ENCODE data around the gene GSTA2.
"Not testable (repeated sequence)": the region's sequence is repeated elsewhere in the genome, so short reads cannot be mapped to it uniquely, and the experiment has no call there.

The GSTA2 gene

GRCh38 chr6:52760105-52760765 lies 3.0 kb downstream of the GSTA2 start:
- H3K36me3 ChIP-seq = no peaks in the 10 kb centered on the region
- H4K20me1 ChIP-seq = no peaks in the 10 kb centered on the region
- H3K9ac ChIP-seq = no peak overlapping the region
- TF ChIP-seq Cebpa-rat (IDR thresholded peaks at IDR 0.05) = no peak
- no peaks in the 10 kb centered on the region for H3K4me1 ChIP-seq
- no peaks in the 10 kb centered on the region for H3K27me3 ChIP-seq
- no peak overlapping the region for H3K4me2 ChIP-seq
- no peaks in the 10 kb centered on the region for H3K9me3 ChIP-seq
- H3K4me3 ChIP-seq = no peak overlapping the region
- no peak overlapping the region for H3K27ac ChIP-seq

DNA sequence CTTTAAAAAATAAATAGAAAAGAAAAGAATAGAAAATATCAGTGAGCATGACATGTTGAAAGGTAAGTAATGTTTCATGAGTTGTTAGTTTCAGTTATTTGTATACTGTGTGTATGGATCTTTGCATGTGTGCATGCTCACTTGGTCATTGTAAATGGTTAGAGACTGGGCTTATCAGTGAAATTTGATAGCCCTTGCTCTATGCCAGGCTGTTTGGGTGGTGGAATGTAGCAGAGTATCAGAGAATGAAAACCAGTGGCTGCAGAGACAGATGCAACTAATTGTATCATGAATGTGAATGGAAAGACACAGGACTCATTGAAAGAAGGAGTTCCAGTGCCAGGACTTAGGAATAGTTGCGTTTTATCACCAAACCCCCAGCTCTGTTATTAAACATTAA lies 4.2 kb downstream of the GSTA2 start:
- H3K27me3 ChIP-seq = no peaks in the 10 kb centered on the region
- TF ChIP-seq Cebpa-rat (IDR thresholded peaks at IDR 0.05) = no peak

DNA sequence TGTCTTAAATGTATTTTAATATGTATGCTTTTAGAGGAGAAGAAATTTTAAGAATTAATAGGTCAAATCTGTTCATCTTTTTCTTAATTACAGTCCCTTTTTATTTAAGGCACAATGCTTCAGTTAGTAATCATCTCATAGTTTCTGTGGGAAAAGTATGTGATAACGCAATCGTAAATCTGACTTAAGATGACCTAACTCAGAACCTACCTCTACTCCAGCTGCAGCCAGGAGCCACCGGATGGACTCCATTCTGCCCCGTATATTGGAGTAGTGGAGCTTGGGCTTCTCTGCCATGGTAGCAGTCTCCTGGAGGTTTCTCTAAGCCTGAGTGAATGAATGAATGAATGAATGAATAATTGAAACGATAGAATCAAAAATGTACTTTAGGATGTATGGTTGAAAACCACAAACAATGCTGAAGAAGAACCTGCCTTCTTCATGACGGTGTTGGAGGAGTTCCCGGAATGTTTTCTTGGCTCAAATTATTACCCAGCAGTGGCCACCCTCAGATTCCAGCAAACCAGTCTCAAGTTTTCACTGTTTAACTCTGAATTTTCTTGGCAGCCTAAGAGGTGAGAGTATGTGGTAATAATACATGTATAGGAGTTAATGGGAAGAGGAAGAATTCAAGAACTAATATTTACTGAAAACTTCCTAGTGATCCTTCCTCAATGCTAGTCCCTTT lies 5.5 kb downstream of the GSTA2 start:
- not testable (repeated sequence) for H3K27me3 ChIP-seq

More for the DNA sequence above, 4.2 kb downstream of the GSTA2 start:
- H3K36me3 ChIP-seq = no peaks in the 10 kb centered on the region
- H4K20me1 ChIP-seq = no peaks in the 10 kb centered on the region
- H3K9me3 ChIP-seq = no peaks in the 10 kb centered on the region
- H3K27ac ChIP-seq = no peak overlapping the region
- no peak overlapping the region for H3K9ac ChIP-seq
- no peak overlapping the region for H3K4me2 ChIP-seq
- no peaks in the 10 kb centered on the region for H3K4me1 ChIP-seq
- H3K4me3 ChIP-seq = no peak overlapping the region

GRCh38 chr6:52754443-52754842 lies 8.8 kb downstream of the GSTA2 start:
- H3K27me3 ChIP-seq = no peaks in the 10 kb centered on the region
- H3K9me3 ChIP-seq = peaks cover 11% of the 10 kb centered on the region
- H4K20me1 ChIP-seq = no peaks in the 10 kb centered on the region
- H3K27ac ChIP-seq = no peak overlapping the region
- H3K9ac ChIP-seq = no peak overlapping the region
- H3K36me3 ChIP-seq = no peaks in the 10 kb centered on the region
- no peak overlapping the region for H3K4me2 ChIP-seq
- no peak overlapping the region for H3K4me3 ChIP-seq
- no peak for TF ChIP-seq Cebpa-rat (IDR thresholded peaks at IDR 0.05)
- no peaks in the 10 kb centered on the region for H3K4me1 ChIP-seq

More for the DNA sequence above, 5.5 kb downstream of the GSTA2 start:
- not testable (repeated sequence) for H3K9ac ChIP-seq, H3K4me3 ChIP-seq, H3K4me2 ChIP-seq, H3K27ac ChIP-seq, H3K4me1 ChIP-seq, H3K9me3 ChIP-seq, H3K36me3 ChIP-seq, H4K20me1 ChIP-seq

DNA sequence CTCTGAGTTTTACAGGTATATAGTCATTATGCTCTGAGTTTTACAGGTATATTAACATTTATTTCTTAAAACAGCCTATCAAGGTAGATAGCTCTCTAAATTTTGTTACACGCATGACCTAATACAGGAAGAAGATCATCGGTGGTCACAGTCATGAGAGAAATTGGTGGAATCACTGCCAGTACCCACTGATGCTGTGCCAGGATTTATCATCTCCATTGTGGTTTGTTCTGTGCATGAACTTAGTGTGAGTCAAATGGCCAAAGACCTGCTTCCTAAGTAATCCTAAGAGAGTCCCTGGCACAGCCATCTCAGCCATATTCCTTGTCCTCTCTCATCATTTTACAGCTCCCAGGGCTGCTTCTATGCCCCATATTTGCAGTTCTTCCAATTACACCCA lies 10.1 kb downstream of the GSTA2 start:
- peaks cover 11% of the 10 kb centered on the region for H3K9me3 ChIP-seq
- H3K4me2 ChIP-seq, H3K27ac ChIP-seq, H3K4me3 ChIP-seq, H4K20me1 ChIP-seq, H3K36me3 ChIP-seq, H3K4me1 ChIP-seq, H3K9ac ChIP-seq, H3K27me3 ChIP-seq: not testable (repeated sequence)

GRCh38 chr6:52752310-52752709 lies 11.0 kb downstream of the GSTA2 start:
- no peaks in the 10 kb centered on the region for H3K36me3 ChIP-seq
- no peaks in the 10 kb centered on the region for H4K20me1 ChIP-seq
- H3K27ac ChIP-seq = no peak overlapping the region
- no peaks in the 10 kb centered on the region for H3K27me3 ChIP-seq
- H3K9ac ChIP-seq = no peak overlapping the region
- no peak overlapping the region for H3K4me3 ChIP-seq
- H3K4me1 ChIP-seq = no peaks in the 10 kb centered on the region
- TF ChIP-seq Cebpa-rat (IDR thresholded peaks at IDR 0.05) = no peak
- peaks cover 11% of the 10 kb centered on the region for H3K9me3 ChIP-seq
- H3K4me2 ChIP-seq = no peak overlapping the region

DNA sequence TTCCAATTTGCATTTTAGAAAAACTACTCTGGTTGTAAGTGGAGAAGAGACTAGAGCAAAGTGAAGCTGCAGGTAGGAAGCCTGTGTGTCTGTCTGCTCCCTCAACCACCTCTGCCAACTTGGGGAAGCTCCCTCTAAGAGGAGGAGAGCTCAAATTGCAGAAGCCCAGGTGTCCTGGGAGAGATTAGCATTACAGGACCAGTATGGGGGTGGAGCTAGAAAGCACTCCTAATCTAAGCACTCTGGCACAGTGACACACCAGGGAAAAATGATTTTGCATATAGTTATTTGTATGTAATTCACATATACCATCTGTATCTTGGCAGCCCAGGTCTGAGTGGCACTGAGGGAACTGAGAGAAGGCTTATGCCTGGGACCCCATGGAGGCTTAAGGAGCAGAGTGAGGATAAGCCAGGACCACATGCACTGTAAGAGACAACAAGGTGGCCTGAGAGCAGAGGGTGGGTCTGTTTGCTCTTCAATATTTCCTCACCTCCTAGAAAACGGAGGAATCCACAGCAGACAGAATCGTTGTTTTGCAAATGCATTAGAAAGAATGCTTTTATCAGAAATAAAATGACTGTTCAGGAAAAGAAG lies 13.6 kb downstream of the GSTA2 start:
- Histone ChIP-seq H3K27ac (no peak overlapping the region), H3K36me3 (no peaks in the 10 kb centered on the region), H3K9me3 (peaks cover 11% of the 10 kb centered on the region), H3K27me3 (no peaks in the 10 kb centered on the region), H3K4me2 (no peak overlapping the region), H3K9ac (no peak overlapping the region), H3K4me1 (no peaks in the 10 kb centered on the region), H4K20me1 (no peaks in the 10 kb centered on the region), H3K4me3 (no peak overlapping the region)
- no peak for TF ChIP-seq Cebpa-rat (IDR thresholded peaks at IDR 0.05)

- H3K4me2 ChIP-seq, H3K36me3 ChIP-seq, H3K9ac ChIP-seq, H3K27ac ChIP-seq, H4K20me1 ChIP-seq, H3K27me3 ChIP-seq, H3K4me3 ChIP-seq, H3K4me1 ChIP-seq: not testable (repeated sequence)
- H3K9me3 ChIP-seq = peaks cover 11% of the 10 kb centered on the region
These were observed 16.0 kb downstream of the GSTA2 start for GRCh38 chr6:52747301-52747700.

DNA sequence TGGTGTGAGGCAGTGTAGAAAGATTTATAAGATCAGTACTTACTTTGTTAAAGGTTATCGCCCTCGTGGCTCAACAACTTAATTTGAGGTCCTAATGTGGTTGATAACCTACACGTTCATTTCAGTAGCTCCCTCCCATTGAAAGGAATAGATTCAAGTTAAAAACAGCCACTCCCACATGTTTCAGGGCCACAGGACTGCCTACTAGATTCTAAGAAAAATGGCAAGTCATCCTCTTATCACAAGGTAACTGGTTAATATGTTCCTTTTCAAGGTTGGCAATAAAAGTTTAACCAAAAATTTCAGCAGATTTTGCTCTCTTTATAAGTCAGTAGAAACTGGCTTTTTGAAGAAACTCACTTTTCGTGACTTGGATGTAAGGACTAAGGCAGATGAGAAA lies 17.1 kb downstream of the GSTA2 start:
- Histone ChIP-seq H3K9me3 (peaks cover 9% of the 10 kb centered on the region), H3K27ac (no peak overlapping the region), H3K9ac (no peak overlapping the region), H3K36me3 (no peaks in the 10 kb centered on the region), H3K4me3 (no peak overlapping the region), H3K4me1 (no peaks in the 10 kb centered on the region), H4K20me1 (no peaks in the 10 kb centered on the region), H3K4me2 (no peak overlapping the region), H3K27me3 (no peaks in the 10 kb centered on the region)
- no peak for TF ChIP-seq Cebpa-rat (IDR thresholded peaks at IDR 0.05)

- Histone ChIP-seq H3K27me3 (no peaks in the 10 kb centered on the region), H3K36me3 (no peaks in the 10 kb centered on the region), H3K9me3 (peaks cover 9% of the 10 kb centered on the region), H3K4me1 (no peaks in the 10 kb centered on the region), H4K20me1 (no peaks in the 10 kb centered on the region), H3K9ac (no peak overlapping the region), H3K4me3 (no peak overlapping the region), H3K27ac (no peak overlapping the region), H3K4me2 (no peak overlapping the region)
- no peak for TF ChIP-seq Cebpa-rat (IDR thresholded peaks at IDR 0.05)
These were observed 17.5 kb downstream of the GSTA2 start for GRCh38 chr6:52745764-52746201.

Measured in BLaER1 (cell line).